Neural progenitor cell (in vitro differentiated cells): ENCODE results near the gene ZNF189.

Source experiments
- EZH2 ChIP-seq: fragments of 200-600 bp; sonication (generic); IDR thresholded peaks from 2 replicates; pipeline ENCODE4 v1.6.1; 2017; ENCODE audit warnings: antibody characterized with exemption, mild to moderate bottlenecking, moderate library complexity
- EZH2phosphoT487 ChIP-seq: fragments of 200-600 bp; sonication (generic); IDR thresholded peaks from 2 replicates; pipeline ENCODE4 v1.6.1; 2017; ENCODE audit warnings: antibody characterized with exemption
- TF ChIP-seq, protein P1 (sequence below): fragments of 200-600 bp; sonication (generic); IDR thresholded peaks from 2 replicates; pipeline ENCODE4 v1.5.1; 2017; ENCODE audit warnings: antibody characterized with exemption, mild to moderate bottlenecking

DNA sequence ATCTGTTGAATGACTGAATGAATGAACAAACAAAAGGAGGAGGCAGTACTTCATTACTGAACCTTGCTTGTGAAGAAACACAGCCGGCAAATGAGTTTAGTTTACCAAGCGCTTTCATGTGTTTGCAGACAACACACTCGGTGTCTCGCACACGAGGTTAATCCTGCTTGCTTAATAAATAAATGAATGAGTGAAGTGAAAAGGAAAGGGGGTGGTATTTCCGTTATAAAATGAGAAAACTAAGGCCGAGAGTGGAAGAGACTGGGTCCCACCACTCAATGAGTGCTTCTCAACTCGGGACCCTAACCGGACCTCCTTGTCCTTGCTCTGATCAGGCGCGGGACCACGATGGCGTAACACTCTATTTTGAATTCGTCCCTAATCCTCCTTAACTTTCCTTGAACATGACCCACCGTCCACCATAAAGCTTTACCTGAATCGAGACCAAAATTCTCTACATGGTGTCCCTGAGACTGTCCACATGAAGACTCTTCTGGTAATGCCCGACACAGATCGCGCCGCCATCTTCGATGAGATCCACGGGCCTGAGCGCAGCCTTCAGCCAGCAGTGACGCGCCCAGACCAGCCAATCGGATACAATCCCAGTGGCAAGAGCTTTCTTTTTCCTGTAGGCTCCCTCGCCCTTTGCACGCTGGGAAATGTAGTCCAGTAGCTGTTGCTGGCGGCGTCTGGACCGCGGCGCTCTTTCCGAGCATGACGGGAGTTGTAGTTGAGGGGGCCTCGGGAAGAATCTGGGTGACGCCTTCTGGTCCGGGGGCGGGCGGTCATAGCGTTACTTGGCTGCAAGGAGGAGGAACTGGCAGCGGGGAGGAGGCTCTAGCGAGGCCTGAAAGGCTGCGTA lies at the start of gene ZNF189, which contains the start of gene MRPL50:
- TF ChIP-seq, protein P1, sequence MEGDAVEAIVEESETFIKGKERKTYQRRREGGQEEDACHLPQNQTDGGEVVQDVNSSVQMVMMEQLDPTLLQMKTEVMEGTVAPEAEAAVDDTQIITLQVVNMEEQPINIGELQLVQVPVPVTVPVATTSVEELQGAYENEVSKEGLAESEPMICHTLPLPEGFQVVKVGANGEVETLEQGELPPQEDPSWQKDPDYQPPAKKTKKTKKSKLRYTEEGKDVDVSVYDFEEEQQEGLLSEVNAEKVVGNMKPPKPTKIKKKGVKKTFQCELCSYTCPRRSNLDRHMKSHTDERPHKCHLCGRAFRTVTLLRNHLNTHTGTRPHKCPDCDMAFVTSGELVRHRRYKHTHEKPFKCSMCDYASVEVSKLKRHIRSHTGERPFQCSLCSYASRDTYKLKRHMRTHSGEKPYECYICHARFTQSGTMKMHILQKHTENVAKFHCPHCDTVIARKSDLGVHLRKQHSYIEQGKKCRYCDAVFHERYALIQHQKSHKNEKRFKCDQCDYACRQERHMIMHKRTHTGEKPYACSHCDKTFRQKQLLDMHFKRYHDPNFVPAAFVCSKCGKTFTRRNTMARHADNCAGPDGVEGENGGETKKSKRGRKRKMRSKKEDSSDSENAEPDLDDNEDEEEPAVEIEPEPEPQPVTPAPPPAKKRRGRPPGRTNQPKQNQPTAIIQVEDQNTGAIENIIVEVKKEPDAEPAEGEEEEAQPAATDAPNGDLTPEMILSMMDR: no peak
- no peak for TF ChIP-seq EZH2
- no peak for TF ChIP-seq EZH2phosphoT487
